Activated T-helper 17 cell treated with anti-CD3 and anti-CD28 coated beads, Interleukin-2, amount 50 U/mL, for 72 hours (primary cell): ENCODE data around the gene RAPGEF3. TPM values are rescaled to one million over a fixed set of nuclear protein-coding genes. Genes with fewer than 3 reads are reported as not detected.

Source experiments
- ATAC-seq: fragments of 150-1000 bp; cut with Tn5 transposase; replicated peaks from 2 replicates; pipeline ENCODE4 v1.10.0; 2021; ENCODE audit warnings: mild to moderate bottlenecking, moderate library complexity
- H3K27ac Mint-ChIP-seq: one replicate; pipeline ENCODE4 v1.8.0; 2022; ENCODE audit warnings: mixed read lengths
- H3K27me3 Mint-ChIP-seq: one replicate; pipeline ENCODE4 v1.8.0; 2022; ENCODE audit warnings: mixed read lengths
- H3K36me3 Mint-ChIP-seq: one replicate; pipeline ENCODE4 v1.8.0; 2022; ENCODE audit warnings: low read depth, mild to moderate bottlenecking, mixed read lengths
- H3K4me1 Mint-ChIP-seq: one replicate; pipeline ENCODE4 v1.8.0; 2022; ENCODE audit warnings: mixed read lengths
- H3K4me3 Mint-ChIP-seq: one replicate; pipeline ENCODE4 v1.8.0; 2022; ENCODE audit warnings: mild to moderate bottlenecking, mixed read lengths
- H3K9me3 Mint-ChIP-seq: one replicate; pipeline ENCODE4 v1.8.0; 2022; ENCODE audit warnings: mixed read lengths
- total RNA-seq, 2 donors: library from RNA; stranded (reverse); gene quantifications; one replicate each; pipeline ENCODE4 v1.2.3, GENCODE V29; 2022

Gene RAPGEF3
- total RNA-seq, 2 donors from 2014 or later = 1.4 to 8.4 TPM

GRCh38 chr12:47740606-47741339 lies 17.9 kb downstream of the RAPGEF3 start:
- H3K4me1 Mint-ChIP-seq = peaks cover 6% of the 10 kb centered on the region
- H3K27me3 Mint-ChIP-seq = no peaks in the 10 kb centered on the region
- peak overlapping the region; percentile 44 for H3K4me3 Mint-ChIP-seq
- no peaks in the 10 kb centered on the region for H3K36me3 Mint-ChIP-seq
- ATAC-seq = no peak
- peak overlapping the region; percentile 82 for H3K27ac Mint-ChIP-seq
- no peaks in the 10 kb centered on the region for H3K9me3 Mint-ChIP-seq

- ATAC-seq = no peak
- Mint-ChIP-seq H3K36me3 (no peaks in the 10 kb centered on the region), H3K27me3 (no peaks in the 10 kb centered on the region), H3K4me1 (peaks cover 6% of the 10 kb centered on the region), H3K27ac (peak overlapping the region; percentile 6), H3K9me3 (no peaks in the 10 kb centered on the region), H3K4me3 (peak overlapping the region; percentile 26)
Measured at GRCh38 chr12:47739979-47740378, 18.7 kb downstream of the RAPGEF3 start.

DNA sequence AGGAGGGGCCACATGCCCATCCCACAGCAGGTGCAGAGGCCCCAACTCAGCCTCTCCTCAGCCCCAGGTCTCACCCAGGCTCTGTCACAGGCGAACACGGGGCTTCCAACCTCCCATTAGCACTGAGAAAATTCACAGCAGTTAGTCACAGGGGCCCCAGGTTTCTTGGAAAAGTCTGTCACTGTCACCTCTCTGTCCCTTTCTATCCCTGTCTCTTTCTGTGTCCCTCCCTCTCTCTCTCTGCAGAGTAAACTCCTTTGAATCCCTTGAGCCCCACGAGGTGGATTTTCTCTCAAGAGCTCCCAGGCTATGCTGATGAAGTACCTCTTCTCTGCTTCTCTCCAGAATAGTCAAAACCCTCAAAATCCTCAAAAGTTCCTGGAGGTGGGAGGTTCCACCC lies 19.4 kb downstream of the RAPGEF3 start:
- Mint-ChIP-seq H3K9me3 (no peaks in the 10 kb centered on the region), H3K27ac (peak overlapping the region; percentile 6), H3K36me3 (no peaks in the 10 kb centered on the region), H3K27me3 (no peaks in the 10 kb centered on the region), H3K4me1 (peaks cover 6% of the 10 kb centered on the region), H3K4me3 (no peak overlapping the region)
- ATAC-seq = no peak

- no peaks in the 10 kb centered on the region for H3K27me3 Mint-ChIP-seq
- no peak for ATAC-seq
Measured at GRCh38 chr12:47737936-47738594, 20.6 kb downstream of the RAPGEF3 start.

GRCh38 chr12:47736877-47737676 lies 21.6 kb downstream of the RAPGEF3 start:
- ATAC-seq = no peak
- H3K27me3 Mint-ChIP-seq = no peaks in the 10 kb centered on the region
- H3K4me1 Mint-ChIP-seq = peaks cover 6% of the 10 kb centered on the region
- H3K4me3 Mint-ChIP-seq = no peak overlapping the region
- H3K9me3 Mint-ChIP-seq = no peaks in the 10 kb centered on the region
- H3K27ac Mint-ChIP-seq = no peak overlapping the region
- H3K36me3 Mint-ChIP-seq = no peaks in the 10 kb centered on the region

More at GRCh38 chr12:47737936-47738594, 20.6 kb downstream of the RAPGEF3 start:
- peaks cover 6% of the 10 kb centered on the region for H3K4me1 Mint-ChIP-seq
- H3K36me3 Mint-ChIP-seq = no peaks in the 10 kb centered on the region
- H3K27ac Mint-ChIP-seq = no peak overlapping the region
- no peaks in the 10 kb centered on the region for H3K9me3 Mint-ChIP-seq
- no peak overlapping the region for H3K4me3 Mint-ChIP-seq

DNA sequence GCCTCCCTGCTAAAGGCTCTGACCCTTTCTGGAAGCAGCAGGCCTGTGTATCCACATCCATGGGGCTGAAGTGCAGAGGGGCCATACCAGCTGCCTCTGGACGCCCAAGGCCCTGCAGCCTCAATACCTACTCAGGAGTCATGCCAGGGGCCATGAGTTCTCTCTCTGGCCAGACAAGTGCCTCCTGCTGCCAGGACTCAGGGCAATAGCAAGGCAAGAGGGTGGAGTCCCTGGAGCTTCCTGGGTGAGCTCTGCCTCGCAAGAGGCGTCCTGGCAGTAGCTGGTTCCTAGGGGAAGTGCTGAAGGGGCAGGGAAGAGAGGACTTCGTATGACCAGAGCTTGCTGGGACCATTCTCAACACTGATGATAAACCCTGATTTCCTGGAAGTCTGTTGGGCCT lies 22.5 kb downstream of the RAPGEF3 start:
- no peak for ATAC-seq
- Mint-ChIP-seq H3K27me3 (no peaks in the 10 kb centered on the region), H3K4me3 (no peak overlapping the region), H3K27ac (peak overlapping the region; percentile 22), H3K9me3 (no peaks in the 10 kb centered on the region), H3K4me1 (peaks cover 2% of the 10 kb centered on the region), H3K36me3 (no peaks in the 10 kb centered on the region)

- Mint-ChIP-seq H3K27ac (peak overlapping the region; percentile 22), H3K27me3 (no peaks in the 10 kb centered on the region), H3K4me3 (no peak overlapping the region), H3K36me3 (no peaks in the 10 kb centered on the region), H3K9me3 (no peaks in the 10 kb centered on the region), H3K4me1 (no peaks in the 10 kb centered on the region)
- ATAC-seq = no peak
Measured at GRCh38 chr12:47735649-47736048, 23.0 kb downstream of the RAPGEF3 start.

DNA sequence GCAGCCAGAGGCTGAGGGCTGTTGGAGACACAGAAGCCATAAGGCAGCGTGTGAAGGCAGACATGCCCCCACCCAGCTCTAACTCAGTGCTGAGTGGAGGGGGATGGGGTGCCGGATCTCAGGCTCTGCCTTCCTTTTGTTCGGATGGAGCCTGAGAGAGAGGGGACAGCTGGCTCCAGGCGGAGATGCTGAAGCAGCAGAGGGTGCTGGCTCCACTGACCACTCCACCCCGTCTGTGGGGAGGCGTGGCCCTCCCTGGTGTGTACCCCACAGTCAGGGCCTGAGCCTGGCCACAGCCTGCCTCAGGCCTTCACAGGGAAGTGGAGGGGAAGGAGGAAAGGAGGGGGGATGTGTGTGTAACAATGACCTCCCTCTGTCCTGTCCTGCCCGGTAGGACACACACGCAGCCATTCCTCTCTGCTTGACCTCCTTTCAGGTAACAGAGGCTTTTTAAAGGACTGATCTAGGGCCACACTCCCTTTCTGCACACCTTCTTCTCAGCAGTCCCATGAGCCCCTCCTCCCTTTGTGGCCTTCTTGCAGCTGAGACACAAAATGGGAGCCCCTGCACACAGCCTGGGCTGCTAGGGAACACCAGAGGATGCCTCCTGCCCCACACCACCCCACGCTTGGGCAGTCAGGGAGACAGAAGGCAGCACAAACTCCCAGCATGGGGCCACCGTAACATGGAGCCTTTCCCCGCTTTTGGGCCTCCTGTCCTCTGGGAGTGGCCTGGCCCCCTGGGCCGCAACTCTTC lies 23.8 kb downstream of the RAPGEF3 start:
- Mint-ChIP-seq H3K36me3 (no peaks in the 10 kb centered on the region), H3K27ac (no peak overlapping the region), H3K27me3 (no peaks in the 10 kb centered on the region), H3K4me1 (no peaks in the 10 kb centered on the region), H3K4me3 (no peak overlapping the region), H3K9me3 (no peaks in the 10 kb centered on the region)
- ATAC-seq = no peak

GRCh38 chr12:47733142-47733541 lies 25.5 kb downstream of the RAPGEF3 start:
- H3K27ac Mint-ChIP-seq = no peak overlapping the region
- no peak overlapping the region for H3K4me3 Mint-ChIP-seq
- no peaks in the 10 kb centered on the region for H3K27me3 Mint-ChIP-seq
- H3K9me3 Mint-ChIP-seq = no peaks in the 10 kb centered on the region
- H3K4me1 Mint-ChIP-seq = no peaks in the 10 kb centered on the region
- ATAC-seq = no peak
- no peaks in the 10 kb centered on the region for H3K36me3 Mint-ChIP-seq

DNA sequence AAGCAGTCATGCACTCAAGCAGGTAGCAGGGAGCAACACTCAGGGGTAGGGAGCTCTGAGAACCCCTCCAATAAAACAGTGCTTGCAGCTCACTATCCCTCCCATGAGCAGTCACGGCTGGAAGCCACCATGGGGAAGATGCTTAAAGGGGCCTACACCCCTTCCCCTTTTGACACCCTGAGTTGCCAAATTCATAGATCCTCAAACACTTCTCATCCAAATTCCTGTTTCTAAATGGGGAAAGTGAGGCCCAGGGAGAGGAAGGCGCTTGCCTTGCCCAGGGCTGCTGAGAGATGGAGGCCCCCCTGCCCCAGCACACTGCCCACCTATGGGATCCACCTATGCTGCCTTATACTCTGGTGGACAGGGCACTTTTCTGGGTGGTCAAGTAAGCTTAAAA lies 26.2 kb downstream of the RAPGEF3 start:
- no peaks in the 10 kb centered on the region for H3K27me3 Mint-ChIP-seq
- H3K27ac Mint-ChIP-seq = no peak overlapping the region
- H3K4me3 Mint-ChIP-seq = no peak overlapping the region
- no peaks in the 10 kb centered on the region for H3K4me1 Mint-ChIP-seq
- H3K36me3 Mint-ChIP-seq = no peaks in the 10 kb centered on the region
- ATAC-seq = no peak
- H3K9me3 Mint-ChIP-seq = no peaks in the 10 kb centered on the region

DNA sequence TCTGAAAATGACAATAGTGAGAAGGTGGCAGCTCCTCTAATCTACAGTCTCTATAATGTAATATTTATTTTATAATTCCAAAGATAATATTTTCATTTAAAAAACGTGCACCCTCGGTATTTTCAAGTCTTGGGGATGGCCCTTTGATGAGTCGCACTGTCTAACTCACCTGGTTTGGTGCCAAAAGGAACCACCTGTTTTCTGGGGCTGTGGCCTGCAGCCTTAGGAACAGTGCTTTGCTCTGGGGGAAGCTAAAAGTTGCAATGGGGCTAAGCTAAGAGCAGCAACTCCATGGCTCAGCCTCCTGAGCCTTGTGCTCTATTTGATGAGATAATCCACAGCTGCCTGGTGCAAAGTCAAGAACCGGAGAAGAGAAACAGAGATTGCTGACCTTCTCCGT lies 27.0 kb downstream of the RAPGEF3 start:
- ATAC-seq = no peak
- no peaks in the 10 kb centered on the region for H3K4me1 Mint-ChIP-seq
- no peak overlapping the region for H3K4me3 Mint-ChIP-seq
- H3K36me3 Mint-ChIP-seq = no peaks in the 10 kb centered on the region
- no peaks in the 10 kb centered on the region for H3K27me3 Mint-ChIP-seq
- H3K9me3 Mint-ChIP-seq = no peaks in the 10 kb centered on the region
- no peak overlapping the region for H3K27ac Mint-ChIP-seq

- H3K4me1 Mint-ChIP-seq = no peaks in the 10 kb centered on the region
- no peak for ATAC-seq
- no peaks in the 10 kb centered on the region for H3K36me3 Mint-ChIP-seq
- H3K9me3 Mint-ChIP-seq = no peaks in the 10 kb centered on the region
- H3K27me3 Mint-ChIP-seq = no peaks in the 10 kb centered on the region
- H3K27ac Mint-ChIP-seq = no peak overlapping the region
- no peak overlapping the region for H3K4me3 Mint-ChIP-seq
Measured at GRCh38 chr12:47730341-47730744, 28.3 kb downstream of the RAPGEF3 start.

GRCh38 chr12:47729233-47729632 lies 29.4 kb downstream of the RAPGEF3 start:
- Mint-ChIP-seq H3K27ac (peak overlapping the region; percentile 47), H3K4me1 (no peaks in the 10 kb centered on the region), H3K9me3 (no peaks in the 10 kb centered on the region), H3K4me3 (no peak overlapping the region), H3K36me3 (no peaks in the 10 kb centered on the region), H3K27me3 (no peaks in the 10 kb centered on the region)
- no peak for ATAC-seq

DNA sequence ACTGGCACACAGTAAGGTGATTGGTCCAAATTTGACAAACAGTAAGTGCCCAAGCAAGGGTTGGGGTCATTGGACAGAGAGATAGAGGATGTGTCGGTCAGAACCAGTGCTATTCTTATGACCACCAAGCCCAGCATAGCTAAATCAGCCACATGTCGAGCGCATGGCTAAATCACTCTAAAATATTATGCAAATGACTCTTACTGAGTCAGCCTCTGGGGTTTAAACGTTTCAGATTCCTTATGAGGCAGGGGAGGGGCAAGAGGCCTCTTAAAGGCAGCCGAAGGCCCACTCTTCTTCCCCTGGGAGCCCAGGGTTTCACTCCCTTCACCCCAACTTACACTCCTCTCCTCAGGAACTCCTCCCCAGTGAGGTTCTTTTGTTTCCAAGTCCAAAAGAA lies 32.8 kb downstream of the RAPGEF3 start:
- Mint-ChIP-seq H3K27ac (no peak overlapping the region), H3K4me3 (no peak overlapping the region), H3K4me1 (peaks cover 12% of the 10 kb centered on the region), H3K36me3 (no peaks in the 10 kb centered on the region), H3K27me3 (no peaks in the 10 kb centered on the region), H3K9me3 (no peaks in the 10 kb centered on the region)
- ATAC-seq = peak; percentile 55
